GM19372 (cell line): Measurements from ENCODE around the gene PUM2.

Source experiments
- ATAC-seq: cut with Tn5 transposase; IDR thresholded peaks from one replicate; pipeline ENCODE4 v1.9.1; 2021; ENCODE audit warnings: mild to moderate bottlenecking, low read depth, moderate library complexity; ENCODE audit not compliant: unreplicated experiment

PUM2 gene

GRCh38 chr2:20205915-20206524 lies 144.6 kb downstream of the PUM2 start:
- no peak for ATAC-seq

- no peak for ATAC-seq
These were observed 145.6 kb downstream of the PUM2 start for GRCh38 chr2:20205069-20205468.

GRCh38 chr2:20203521-20204225 lies 147.0 kb downstream of the PUM2 start:
- no peak for ATAC-seq

- no peak for ATAC-seq
These were observed 147.6 kb downstream of the PUM2 start for GRCh38 chr2:20203072-20203471.

GRCh38 chr2:20201671-20202070 lies 149.0 kb downstream of the PUM2 start:
- ATAC-seq, result no peak

GRCh38 chr2:20200697-20201555 lies 149.7 kb downstream of the PUM2 start:
- no peak for ATAC-seq

- no peak for ATAC-seq
These were observed 150.9 kb downstream of the PUM2 start for GRCh38 chr2:20199633-20200270.

GRCh38 chr2:20198796-20199632 lies 151.6 kb downstream of the PUM2 start:
- ATAC-seq, result no peak
